Adrenal gland (tissue), 5 donors: ENCODE data around the gene ADAM20.

Experiments used
- POLR2A ChIP-seq, 2 donors: fragments of 450-650 bp; IDR thresholded peaks; one replicate each; pipeline ENCODE4 v1.6.1; 2017; ENCODE audit warnings: antibody characterized with exemption in 2 of 2, mild to moderate bottlenecking in 2 of 2, moderate library complexity in 1 of 2
- TF ChIP-seq, protein P1 (sequence below), 6 experiments: fragments of 450-650 bp in 4 of 6; fragments of 200-600 bp in 2 of 6; sonication (generic) in 1 of 6; IDR thresholded peaks; 1 replicate in 5 of 6; 2 replicates in 1 of 6; pipeline versions ENCODE4 v1.5.1 to v1.8.0; 2016 to 2021; ENCODE audit warnings: antibody characterized with exemption in 6 of 6, mild to moderate bottlenecking in 2 of 6, moderate library complexity in 1 of 6
- donor health status: DM: no; HTN: no; CAD: no.

DNA sequence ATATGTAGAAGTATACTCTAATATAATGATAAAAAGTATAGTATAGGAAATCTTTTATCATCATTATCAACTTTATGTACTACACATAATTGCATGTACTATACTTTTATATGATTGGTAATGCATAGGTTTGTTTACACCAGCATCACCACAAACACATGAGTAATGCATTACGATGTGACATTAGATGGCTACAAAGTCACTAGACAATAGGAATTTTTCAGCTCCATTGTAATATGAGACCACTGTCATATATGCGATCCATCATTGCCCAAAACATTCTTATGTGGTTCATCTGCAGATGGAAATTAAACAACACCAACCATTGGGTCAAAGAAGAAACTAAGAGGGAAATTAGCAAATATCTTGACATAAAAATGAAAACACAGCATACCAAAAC, 4.4 kb downstream of the ADAM20 start:
- TF ChIP-seq, protein P1, sequence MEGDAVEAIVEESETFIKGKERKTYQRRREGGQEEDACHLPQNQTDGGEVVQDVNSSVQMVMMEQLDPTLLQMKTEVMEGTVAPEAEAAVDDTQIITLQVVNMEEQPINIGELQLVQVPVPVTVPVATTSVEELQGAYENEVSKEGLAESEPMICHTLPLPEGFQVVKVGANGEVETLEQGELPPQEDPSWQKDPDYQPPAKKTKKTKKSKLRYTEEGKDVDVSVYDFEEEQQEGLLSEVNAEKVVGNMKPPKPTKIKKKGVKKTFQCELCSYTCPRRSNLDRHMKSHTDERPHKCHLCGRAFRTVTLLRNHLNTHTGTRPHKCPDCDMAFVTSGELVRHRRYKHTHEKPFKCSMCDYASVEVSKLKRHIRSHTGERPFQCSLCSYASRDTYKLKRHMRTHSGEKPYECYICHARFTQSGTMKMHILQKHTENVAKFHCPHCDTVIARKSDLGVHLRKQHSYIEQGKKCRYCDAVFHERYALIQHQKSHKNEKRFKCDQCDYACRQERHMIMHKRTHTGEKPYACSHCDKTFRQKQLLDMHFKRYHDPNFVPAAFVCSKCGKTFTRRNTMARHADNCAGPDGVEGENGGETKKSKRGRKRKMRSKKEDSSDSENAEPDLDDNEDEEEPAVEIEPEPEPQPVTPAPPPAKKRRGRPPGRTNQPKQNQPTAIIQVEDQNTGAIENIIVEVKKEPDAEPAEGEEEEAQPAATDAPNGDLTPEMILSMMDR (IDR thresholded peaks at IDR 0.05), result no peak
- TF ChIP-seq POLR2A (IDR thresholded peaks at IDR 0.05), result no peak
